Measurements from ENCODE around the gene TBX3.

DNA sequence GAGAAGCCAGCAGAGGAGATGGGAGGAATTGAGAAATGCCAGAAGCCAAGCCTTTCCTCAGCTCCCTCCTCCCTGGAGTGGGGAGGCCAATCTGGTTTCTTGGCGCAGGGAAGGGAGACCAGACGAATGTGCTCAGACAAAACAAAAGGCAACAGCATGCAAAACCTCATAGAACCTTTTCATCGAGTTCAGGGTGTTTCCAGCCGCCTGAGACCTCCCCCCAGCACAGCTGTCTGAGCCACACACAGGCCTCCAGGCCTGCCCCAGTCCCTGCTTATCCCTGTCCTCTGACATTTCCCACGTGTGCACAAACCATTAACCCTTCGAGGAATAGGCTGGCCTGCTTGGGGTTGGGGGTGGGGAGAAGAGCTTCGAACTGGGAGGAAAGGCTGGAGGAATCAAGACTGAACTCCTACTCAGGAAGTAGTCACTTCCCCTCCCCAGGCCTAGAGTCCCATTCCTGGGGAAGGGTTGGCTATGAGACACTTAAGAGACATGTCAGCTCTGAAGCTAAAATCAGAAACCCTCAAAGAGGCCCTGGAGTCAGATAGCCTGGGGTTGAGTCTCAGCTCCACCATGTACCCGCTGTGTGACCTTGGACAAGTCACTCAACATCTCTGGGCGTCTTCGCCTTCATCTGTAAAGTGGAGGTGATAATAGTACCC is 10.7 kb downstream of the TBX3 start:
- TF ChIP-seq CTCF (IDR thresholded peaks at IDR 0.05): no peak
- no peak for TF ChIP-seq POLR2A (IDR thresholded peaks at IDR 0.05)

Measured in testis (tissue), 2 donors.